Neural progenitor cell (in vitro differentiated cells): Measurements from ENCODE around the gene MYMK. TPM values are rescaled to one million over a fixed set of nuclear protein-coding genes. Genes with fewer than 3 reads are reported as not detected.

ENCODE experiments used
- DNase-seq: peaks from one replicate; pipeline ENCODE4 v3.0.0-alpha.2; 2016; ENCODE audit warnings: low spot score
- H2AFZ ChIP-seq: fragments of 200-600 bp; sonication (generic); replicated peaks from 2 replicates; pipeline ENCODE4 v1.6.1; 2016; ENCODE audit warnings: antibody characterized with exemption
- H3F3A ChIP-seq: fragments of 200-600 bp; sonication (generic); 2 replicates; pipeline ENCODE4 v1.6.1; 2016; ENCODE audit warnings: antibody characterized with exemption, low read depth
- H3K27ac ChIP-seq: fragments of 200-600 bp; sonication (generic); 2 replicates; pipeline ENCODE4 v1.5.1; 2016; ENCODE audit warnings: mild to moderate bottlenecking
- H3K27me3 ChIP-seq: fragments of 200-600 bp; sonication (generic); 2 replicates; pipeline ENCODE4 v1.6.1; 2016; ENCODE audit warnings: mild to moderate bottlenecking, moderate library complexity
- H3K36me3 ChIP-seq: fragments of 200-600 bp; sonication (generic); 2 replicates; pipeline ENCODE4 v1.5.1; 2016
- H3K4me1 ChIP-seq: fragments of 200-600 bp; sonication (generic); 2 replicates; pipeline ENCODE4 v1.6.1; 2016; ENCODE audit warnings: mixed run types
- H3K4me2 ChIP-seq: fragments of 200-600 bp; sonication (generic); 2 replicates; pipeline ENCODE4 v1.6.1; 2016
- H3K4me3 ChIP-seq: fragments of 200-600 bp; sonication (generic); 2 replicates; pipeline ENCODE4 v1.5.1; 2016
- H3K79me2 ChIP-seq: fragments of 200-600 bp; sonication (generic); 2 replicates; pipeline ENCODE4 v1.6.1; 2016; ENCODE audit warnings: low read depth
- H3K9ac ChIP-seq: fragments of 200-600 bp; sonication (generic); 2 replicates; pipeline ENCODE4 v1.6.1; 2016
- H3K9me3 ChIP-seq: fragments of 200-600 bp; sonication (generic); 2 replicates; pipeline ENCODE4 v1.5.1; 2016; ENCODE audit warnings: low read depth
- H4K20me1 ChIP-seq: fragments of 200-600 bp; sonication (generic); 2 replicates; pipeline ENCODE4 v1.6.1; 2016; ENCODE audit warnings: low read depth
- H3K27ac Mint-ChIP-seq: 3 replicates; pipeline ENCODE4 v1.8.0; 2021; ENCODE audit warnings: mixed read lengths
- H3K27me3 Mint-ChIP-seq: 2 replicates; pipeline ENCODE4 v1.8.0; 2022; ENCODE audit warnings: low read depth, mild to moderate bottlenecking, inconsistent platforms, moderate library complexity, mixed read lengths; ENCODE audit not compliant: insufficient read depth
- H3K36me3 Mint-ChIP-seq: 3 replicates; pipeline ENCODE4 v1.8.0; 2021; ENCODE audit warnings: mixed read lengths
- H3K4me1 Mint-ChIP-seq: 3 replicates; pipeline ENCODE4 v1.8.0; 2021; ENCODE audit warnings: mixed read lengths
- H3K4me3 Mint-ChIP-seq: 3 replicates; pipeline ENCODE4 v1.8.0; 2021; ENCODE audit warnings: mild to moderate bottlenecking, moderate library complexity, mixed read lengths
- H3K9me3 Mint-ChIP-seq: 3 replicates; pipeline ENCODE4 v1.8.0; 2020; ENCODE audit warnings: mixed read lengths
- EZH2 ChIP-seq: fragments of 200-600 bp; sonication (generic); IDR thresholded peaks from 2 replicates; pipeline ENCODE4 v1.6.1; 2017; ENCODE audit warnings: antibody characterized with exemption, mild to moderate bottlenecking, moderate library complexity
- EZH2phosphoT487 ChIP-seq: fragments of 200-600 bp; sonication (generic); IDR thresholded peaks from 2 replicates; pipeline ENCODE4 v1.6.1; 2017; ENCODE audit warnings: antibody characterized with exemption
- total RNA-seq: library from RNA; depleted of rRNA; stranded (reverse); fragments of >200 nt; gene quantifications from 2 replicates; pipeline ENCODE4 v1.2.3, GENCODE V29; 2015; ENCODE audit warnings: low replicate concordance
- TF ChIP-seq, protein P1 (sequence below): fragments of 200-600 bp; sonication (generic); IDR thresholded peaks from 2 replicates; pipeline ENCODE4 v1.5.1; 2017; ENCODE audit warnings: antibody characterized with exemption, mild to moderate bottlenecking

Gene MYMK
- total RNA-seq, 1 donor from 2014 or later, result not detected

GRCh38 chr9:133528001-133528875 lies 3.5 kb upstream of the MYMK start:
- H3K4me3 Mint-ChIP-seq, result peak overlapping the region; percentile 55
- Histone ChIP-seq H3K4me1 (peaks cover 29% of the 10 kb centered on the region), H3K4me3 (no peak overlapping the region), H4K20me1 (no peaks in the 10 kb centered on the region), H2AFZ (no peak overlapping the region), H3K4me2 (peak overlapping the region; percentile 45), H3K9ac (no peak overlapping the region), H3K79me2 (no peaks in the 10 kb centered on the region), H3K9me3 (no peaks in the 10 kb centered on the region), H3F3A (peaks cover 6% of the 10 kb centered on the region), H3K27me3 (peaks cover 2% of the 10 kb centered on the region), H3K36me3 (no peaks in the 10 kb centered on the region), H3K27ac (no peak overlapping the region)
- DNase-seq, result peak; percentile 53
- TF ChIP-seq EZH2, result no peak
- TF ChIP-seq, protein P1, sequence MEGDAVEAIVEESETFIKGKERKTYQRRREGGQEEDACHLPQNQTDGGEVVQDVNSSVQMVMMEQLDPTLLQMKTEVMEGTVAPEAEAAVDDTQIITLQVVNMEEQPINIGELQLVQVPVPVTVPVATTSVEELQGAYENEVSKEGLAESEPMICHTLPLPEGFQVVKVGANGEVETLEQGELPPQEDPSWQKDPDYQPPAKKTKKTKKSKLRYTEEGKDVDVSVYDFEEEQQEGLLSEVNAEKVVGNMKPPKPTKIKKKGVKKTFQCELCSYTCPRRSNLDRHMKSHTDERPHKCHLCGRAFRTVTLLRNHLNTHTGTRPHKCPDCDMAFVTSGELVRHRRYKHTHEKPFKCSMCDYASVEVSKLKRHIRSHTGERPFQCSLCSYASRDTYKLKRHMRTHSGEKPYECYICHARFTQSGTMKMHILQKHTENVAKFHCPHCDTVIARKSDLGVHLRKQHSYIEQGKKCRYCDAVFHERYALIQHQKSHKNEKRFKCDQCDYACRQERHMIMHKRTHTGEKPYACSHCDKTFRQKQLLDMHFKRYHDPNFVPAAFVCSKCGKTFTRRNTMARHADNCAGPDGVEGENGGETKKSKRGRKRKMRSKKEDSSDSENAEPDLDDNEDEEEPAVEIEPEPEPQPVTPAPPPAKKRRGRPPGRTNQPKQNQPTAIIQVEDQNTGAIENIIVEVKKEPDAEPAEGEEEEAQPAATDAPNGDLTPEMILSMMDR, result no peak
- H3K4me1 Mint-ChIP-seq, result peaks cover 51% of the 10 kb centered on the region
- no peaks in the 10 kb centered on the region for H3K9me3 Mint-ChIP-seq
- H3K36me3 Mint-ChIP-seq, result no peaks in the 10 kb centered on the region
- no peak overlapping the region for H3K27ac Mint-ChIP-seq
- H3K27me3 Mint-ChIP-seq, result peaks cover 6% of the 10 kb centered on the region

DNA sequence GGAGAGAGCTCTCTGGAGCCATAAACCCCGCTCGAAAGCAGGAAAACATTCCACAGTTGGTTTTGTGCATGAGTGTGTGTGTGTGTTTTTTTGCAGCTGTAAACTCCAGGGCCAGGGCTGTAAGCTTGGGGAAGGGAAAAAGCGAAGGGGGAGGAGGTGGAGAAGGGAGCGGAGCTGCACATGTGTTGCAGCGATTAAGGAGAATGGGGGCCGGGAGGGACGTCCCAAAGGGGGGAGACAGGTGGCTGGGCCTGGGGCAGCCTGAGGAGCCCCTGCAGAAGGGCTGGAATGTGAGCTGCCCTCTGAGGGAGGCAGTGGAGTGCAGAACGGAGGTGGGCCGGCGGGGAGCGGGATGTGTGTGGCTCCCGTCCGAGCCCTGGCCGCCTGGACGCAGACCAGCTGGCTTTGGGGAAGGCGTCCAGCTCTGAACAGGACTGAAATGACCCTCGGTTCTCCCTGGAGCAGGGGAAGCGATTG lies 2.7 kb upstream of the MYMK start:
- H3K4me1 ChIP-seq, result peaks cover 29% of the 10 kb centered on the region
- H3K9ac ChIP-seq, result no peak overlapping the region
- peak; percentile 51 for DNase-seq
- Mint-ChIP-seq H3K36me3 (no peaks in the 10 kb centered on the region), H3K27ac (peak overlapping the region; percentile 82), H3K9me3 (no peaks in the 10 kb centered on the region), H3K4me1 (peaks cover 45% of the 10 kb centered on the region), H3K27me3 (peaks cover 4% of the 10 kb centered on the region), H3K4me3 (peak overlapping the region; percentile 77)
- H3K27me3 ChIP-seq, result no peaks in the 10 kb centered on the region
- H3K4me2 ChIP-seq, result peak overlapping the region; percentile 45
- TF ChIP-seq EZH2phosphoT487 (no peak), EZH2 (no peak)
- TF ChIP-seq, protein P1, result no peak
- H3K4me3 ChIP-seq, result no peak overlapping the region
- H4K20me1 ChIP-seq, result no peaks in the 10 kb centered on the region
- no peaks in the 10 kb centered on the region for H3K79me2 ChIP-seq
- H3K36me3 ChIP-seq, result no peaks in the 10 kb centered on the region
- H3K9me3 ChIP-seq, result no peaks in the 10 kb centered on the region
- peaks cover 6% of the 10 kb centered on the region for H3F3A ChIP-seq
- H2AFZ ChIP-seq, result no peak overlapping the region
- H3K27ac ChIP-seq, result no peak overlapping the region

GRCh38 chr9:133526721-133527321 lies 2.1 kb upstream of the MYMK start:
- H3K4me3 ChIP-seq, result no peak overlapping the region
- peaks cover 42% of the 10 kb centered on the region for H3K4me1 Mint-ChIP-seq
- peaks cover 29% of the 10 kb centered on the region for H3K4me1 ChIP-seq
- TF ChIP-seq, protein P1, result no peak
- TF ChIP-seq EZH2phosphoT487, result no peak
- no peak for TF ChIP-seq EZH2
- H3K79me2 ChIP-seq, result no peaks in the 10 kb centered on the region
- H3K4me2 ChIP-seq, result peak overlapping the region; percentile 45
- peaks cover 4% of the 10 kb centered on the region for H3K27me3 Mint-ChIP-seq
- H3K4me3 Mint-ChIP-seq, result peak overlapping the region; percentile 77
- H3K27me3 ChIP-seq, result no peaks in the 10 kb centered on the region
- no peak overlapping the region for H3K9ac ChIP-seq
- no peak for DNase-seq
- H3K27ac Mint-ChIP-seq, result peak overlapping the region; percentile 82
- H3K9me3 ChIP-seq, result no peaks in the 10 kb centered on the region
- no peaks in the 10 kb centered on the region for H4K20me1 ChIP-seq
- peaks cover 6% of the 10 kb centered on the region for H3F3A ChIP-seq
- no peaks in the 10 kb centered on the region for H3K9me3 Mint-ChIP-seq
- H3K27ac ChIP-seq, result no peak overlapping the region
- H3K36me3 ChIP-seq, result no peaks in the 10 kb centered on the region
- no peak overlapping the region for H2AFZ ChIP-seq
- no peaks in the 10 kb centered on the region for H3K36me3 Mint-ChIP-seq
